Measurements from ENCODE around the gene P4HA1.

P4HA1 gene

DNA sequence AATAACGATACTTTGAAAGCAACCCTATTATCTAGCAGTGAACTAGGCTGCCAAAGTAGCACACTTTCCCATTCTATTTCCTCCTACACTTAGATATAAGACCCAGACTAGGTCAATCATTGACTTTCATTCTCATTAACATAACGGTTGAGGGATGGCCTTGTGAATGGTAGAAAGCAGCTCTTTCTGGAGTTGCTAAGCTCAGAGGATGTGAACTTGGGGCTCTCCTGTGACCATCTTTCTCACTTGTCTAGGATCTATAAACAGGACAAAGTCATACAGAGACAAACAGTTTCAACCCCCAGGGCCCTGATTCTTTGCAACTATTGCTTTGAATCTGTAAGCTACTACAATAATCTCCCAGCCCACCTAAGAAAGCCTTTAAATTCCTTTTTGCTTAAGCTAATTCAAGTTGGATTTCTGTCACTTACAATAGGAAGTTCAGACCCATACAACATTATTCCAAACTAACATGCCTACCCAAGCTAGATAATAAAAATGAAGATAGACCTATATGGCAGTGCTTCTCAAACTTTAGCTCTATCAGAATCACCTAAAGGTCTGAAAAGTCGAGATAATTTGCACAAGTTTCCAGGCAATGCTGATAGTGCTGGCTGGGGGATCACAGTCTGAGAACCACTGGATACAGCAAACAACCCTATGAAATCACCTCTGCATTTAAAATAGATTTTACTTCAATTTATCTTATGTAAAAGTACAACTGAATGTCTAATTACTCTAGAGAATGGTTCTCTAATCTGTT is 16.7 kb downstream of the P4HA1 start:
- H2AFZ ChIP-seq (ENCODE audit: low read depth, low read length), result no peak overlapping the region
- H2BK15ac ChIP-seq (ENCODE audit: low read depth, poor library complexity, severe bottlenecking), result no peak overlapping the region
- no peak overlapping the region for H2AK5ac ChIP-seq (ENCODE audit: low read length, severe bottlenecking)
- H3K36me3 ChIP-seq (ENCODE audit: control insufficient read depth in 1 of 2, insufficient read depth in 2 of 2, low read depth in 1 of 2, low read length in 2 of 2), result peaks cover 4 to 5% of the 10 kb centered on the region in 2 experiments
- H4K91ac ChIP-seq (ENCODE audit: low read length), result no peak overlapping the region
- no peak overlapping the region for H3K4me3 ChIP-seq (ENCODE audit: insufficient read depth in 1 of 2, low read depth in 1 of 2, low read length in 2 of 2)
- no peak overlapping the region for H3K4me2 ChIP-seq (ENCODE audit: low read length, poor library complexity, severe bottlenecking)
- no peak overlapping the region for H3K27ac ChIP-seq (ENCODE audit: low read length, poor library complexity, severe bottlenecking)
- no peak overlapping the region for H3K9ac ChIP-seq (ENCODE audit: low read length)
- H3K79me1 ChIP-seq (replicated peaks; ENCODE audit: low read length, poor library complexity, severe bottlenecking), result peaks cover 8% of the 10 kb centered on the region
- DNase-seq, result no peak
- no peak overlapping the region for H3K23ac ChIP-seq (ENCODE audit: low read length in 2 of 2)
- H2BK5ac ChIP-seq (ENCODE audit: low read depth, low read length, poor library complexity, severe bottlenecking), result no peak overlapping the region
- H3K4me1 ChIP-seq (ENCODE audit: control insufficient read depth, insufficient read depth, low read depth, low read length), result peaks cover 2% of the 10 kb centered on the region
- no peaks in the 10 kb centered on the region for H3K9me3 ChIP-seq (ENCODE audit: control insufficient read depth, low read length)
- H3K14ac ChIP-seq (ENCODE audit: low read length in 2 of 2), result no peak overlapping the region
- WGBS, result 100% methylated on average over 3 of the region's 3 CpGs
- no peaks in the 10 kb centered on the region for H3K27me3 ChIP-seq (ENCODE audit: control insufficient read depth in 1 of 2, insufficient read depth in 1 of 2, low read length in 2 of 2)
- H2BK12ac ChIP-seq (ENCODE audit: low read length in 2 of 2), result no peak overlapping the region
- H3K18ac ChIP-seq (ENCODE audit: low read depth in 1 of 2, low read length in 2 of 2), result no peak overlapping the region
- H4K8ac ChIP-seq (ENCODE audit: low read length), result no peak overlapping the region
- no peak overlapping the region for H2BK120ac ChIP-seq (ENCODE audit: low read depth, low read length)
- H3K4ac ChIP-seq (ENCODE audit: low read depth in 1 of 2, low read length in 2 of 2), result no peak overlapping the region

DNA sequence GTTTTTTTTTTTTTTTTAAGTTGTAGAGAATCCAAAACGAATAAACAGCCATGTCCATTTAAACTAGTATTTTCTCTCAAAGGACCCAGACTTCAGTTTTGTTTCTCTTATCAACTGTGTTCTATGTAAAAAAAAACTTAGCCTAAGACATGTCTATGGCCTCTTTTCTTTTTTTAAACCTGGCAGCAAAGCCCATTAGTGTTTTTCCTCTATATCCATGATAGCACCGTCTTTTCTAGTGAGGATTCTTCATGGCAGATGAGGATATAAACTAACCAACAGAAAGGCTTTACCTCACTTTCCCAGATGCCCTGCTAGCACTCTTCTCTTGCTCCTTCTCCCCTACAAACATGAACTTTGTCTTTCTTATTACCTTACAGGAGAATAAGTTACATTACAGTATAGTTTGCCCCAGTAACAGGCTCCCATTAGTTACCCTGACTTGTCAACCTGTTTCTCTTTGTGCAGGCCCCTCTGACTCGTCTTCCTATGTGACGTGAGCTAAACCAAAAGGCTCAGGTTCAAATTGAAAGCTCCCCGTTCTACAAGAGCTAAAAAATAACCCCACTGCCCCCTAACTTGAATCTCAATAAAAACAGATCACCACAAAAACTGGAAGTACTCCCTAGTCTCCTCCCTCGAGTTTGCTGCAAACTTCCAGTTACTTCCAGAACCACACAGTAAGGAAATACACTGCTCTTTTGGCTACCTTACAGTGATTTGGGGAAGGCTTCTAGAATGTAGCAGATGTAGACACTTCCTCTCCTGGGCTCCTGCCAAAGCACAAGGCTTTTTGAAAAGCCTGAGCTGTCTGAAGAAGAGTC is 20.1 kb downstream of the P4HA1 start:
- no peak overlapping the region for H2AFZ ChIP-seq (ENCODE audit: low read depth, low read length)
- no peak overlapping the region for H2BK5ac ChIP-seq (ENCODE audit: low read depth, low read length, poor library complexity, severe bottlenecking)
- H3K23ac ChIP-seq (ENCODE audit: low read length in 2 of 2), result no peak overlapping the region
- no peaks in the 10 kb centered on the region for H3K9me3 ChIP-seq (ENCODE audit: control insufficient read depth, low read length)
- no peak overlapping the region for H4K8ac ChIP-seq (ENCODE audit: low read length)
- H2AK5ac ChIP-seq (ENCODE audit: low read length, severe bottlenecking), result no peak overlapping the region
- no peaks in the 10 kb centered on the region for H3K4me1 ChIP-seq (ENCODE audit: control insufficient read depth, insufficient read depth, low read depth, low read length)
- H3K9ac ChIP-seq (ENCODE audit: low read length), result peak overlapping the region; percentile 68
- H3K4me2 ChIP-seq (ENCODE audit: low read length, poor library complexity, severe bottlenecking), result no peak overlapping the region
- H3K4ac ChIP-seq (ENCODE audit: low read depth in 1 of 2, low read length in 2 of 2), result no peak overlapping the region
- DNase-seq, result peak; percentile 56
- peak overlapping the region; percentile 6 for H3K27ac ChIP-seq (ENCODE audit: low read length, poor library complexity, severe bottlenecking)
- peaks cover 11% of the 10 kb centered on the region for H3K79me1 ChIP-seq (replicated peaks; ENCODE audit: low read length, poor library complexity, severe bottlenecking)
- H3K4me3 ChIP-seq (ENCODE audit: insufficient read depth in 1 of 2, low read depth in 1 of 2, low read length in 2 of 2), result peak overlapping the region in 1 of 2 experiments; percentile 61
- H3K18ac ChIP-seq (ENCODE audit: low read depth in 1 of 2, low read length in 2 of 2), result no peak overlapping the region
- H2BK15ac ChIP-seq (ENCODE audit: low read depth, poor library complexity, severe bottlenecking), result no peak overlapping the region
- no peak overlapping the region for H2BK120ac ChIP-seq (ENCODE audit: low read depth, low read length)
- no peak overlapping the region for H3K14ac ChIP-seq (ENCODE audit: low read length in 2 of 2)
- no peak overlapping the region for H4K91ac ChIP-seq (ENCODE audit: low read length)
- 73% methylated on average over 6 of the region's 6 CpGs for WGBS
- H3K36me3 ChIP-seq (ENCODE audit: control insufficient read depth in 1 of 2, insufficient read depth in 2 of 2, low read depth in 1 of 2, low read length in 2 of 2), result peaks cover 9 to 33% of the 10 kb centered on the region in 2 experiments
- no peaks in the 10 kb centered on the region for H3K27me3 ChIP-seq (ENCODE audit: control insufficient read depth in 1 of 2, insufficient read depth in 1 of 2, low read length in 2 of 2)
- no peak overlapping the region for H2BK12ac ChIP-seq (ENCODE audit: low read length in 2 of 2)

DNA sequence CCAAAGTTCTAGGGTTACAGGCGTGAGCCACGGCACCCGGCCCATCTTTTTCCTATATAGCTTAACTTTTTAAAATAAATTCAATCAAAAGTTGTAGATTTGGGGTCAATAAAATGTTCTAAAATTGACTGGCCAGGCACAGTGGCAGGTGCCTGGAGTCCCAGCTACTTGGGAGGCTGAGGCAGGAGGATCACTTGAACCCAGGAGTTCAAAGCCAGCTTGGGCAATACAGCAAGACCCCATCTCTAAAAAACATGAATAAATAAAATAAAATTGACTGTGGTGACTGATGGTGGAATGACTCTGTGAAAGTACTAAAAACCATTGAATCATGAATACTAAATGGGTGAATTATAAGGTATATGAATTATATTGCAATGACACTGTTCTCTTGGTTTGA is 20.8 kb downstream of the P4HA1 start:
- H3K9ac ChIP-seq (ENCODE audit: low read length), result peak overlapping the region; percentile 68
- DNase-seq, result no peak
- H2AFZ ChIP-seq (ENCODE audit: low read depth, low read length), result no peak overlapping the region
- no peaks in the 10 kb centered on the region for H3K9me3 ChIP-seq (ENCODE audit: control insufficient read depth, low read length)
- peaks cover 11% of the 10 kb centered on the region for H3K79me1 ChIP-seq (replicated peaks; ENCODE audit: low read length, poor library complexity, severe bottlenecking)
- H2AK5ac ChIP-seq (ENCODE audit: low read length, severe bottlenecking), result no peak overlapping the region
- H3K14ac ChIP-seq (ENCODE audit: low read length in 2 of 2), result no peak overlapping the region
- no peak overlapping the region for H4K91ac ChIP-seq (ENCODE audit: low read length)
- no peak overlapping the region for H2BK15ac ChIP-seq (ENCODE audit: low read depth, poor library complexity, severe bottlenecking)
- no peak overlapping the region for H2BK120ac ChIP-seq (ENCODE audit: low read depth, low read length)
- no peaks in the 10 kb centered on the region for H3K27me3 ChIP-seq (ENCODE audit: control insufficient read depth in 1 of 2, insufficient read depth in 1 of 2, low read length in 2 of 2)
- no peak overlapping the region for H2BK12ac ChIP-seq (ENCODE audit: low read length in 2 of 2)
- H3K4ac ChIP-seq (ENCODE audit: low read depth in 1 of 2, low read length in 2 of 2), result no peak overlapping the region
- H3K23ac ChIP-seq (ENCODE audit: low read length in 2 of 2), result no peak overlapping the region
- H3K27ac ChIP-seq (ENCODE audit: low read length, poor library complexity, severe bottlenecking), result no peak overlapping the region
- no peak overlapping the region for H2BK5ac ChIP-seq (ENCODE audit: low read depth, low read length, poor library complexity, severe bottlenecking)
- no peak overlapping the region for H3K4me3 ChIP-seq (ENCODE audit: insufficient read depth in 1 of 2, low read depth in 1 of 2, low read length in 2 of 2)
- no peak overlapping the region for H3K4me2 ChIP-seq (ENCODE audit: low read length, poor library complexity, severe bottlenecking)
- H3K36me3 ChIP-seq (ENCODE audit: control insufficient read depth in 1 of 2, insufficient read depth in 2 of 2, low read depth in 1 of 2, low read length in 2 of 2), result peaks cover 10 to 41% of the 10 kb centered on the region in 2 experiments
- no CpG with 5 or more reads among the region's 3 CpGs for WGBS
- no peak overlapping the region for H4K8ac ChIP-seq (ENCODE audit: low read length)
- no peak overlapping the region for H3K18ac ChIP-seq (ENCODE audit: low read depth in 1 of 2, low read length in 2 of 2)
- H3K4me1 ChIP-seq (ENCODE audit: control insufficient read depth, insufficient read depth, low read depth, low read length), result no peaks in the 10 kb centered on the region

DNA sequence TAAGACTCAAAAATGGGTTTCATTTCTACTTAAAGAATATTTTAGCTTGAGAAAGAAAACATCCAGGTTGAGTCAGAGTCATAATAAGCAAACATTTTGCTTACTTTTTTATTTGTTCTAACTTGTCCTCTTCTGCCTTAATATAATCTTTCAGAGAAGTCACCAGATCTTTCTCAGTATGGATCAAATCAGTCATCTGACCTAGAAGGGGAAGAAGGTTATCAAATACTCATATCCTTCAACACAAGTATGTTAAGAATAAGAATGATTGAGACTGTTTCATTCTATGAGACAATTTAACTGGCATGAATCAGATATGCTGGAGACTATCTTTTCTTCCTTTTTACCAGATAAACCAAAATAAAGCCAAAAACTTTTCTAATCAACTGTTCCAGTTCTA is 23.0 kb downstream of the P4HA1 start:
- no peak for DNase-seq
- peaks cover 13 to 50% of the 10 kb centered on the region in 2 experiments for H3K36me3 ChIP-seq (ENCODE audit: control insufficient read depth in 1 of 2, insufficient read depth in 2 of 2, low read depth in 1 of 2, low read length in 2 of 2)
- H3K4me2 ChIP-seq (ENCODE audit: low read length, poor library complexity, severe bottlenecking), result no peak overlapping the region
- no peak overlapping the region for H4K8ac ChIP-seq (ENCODE audit: low read length)
- no peak overlapping the region for H2BK12ac ChIP-seq (ENCODE audit: low read length in 2 of 2)
- no peak overlapping the region for H3K4ac ChIP-seq (ENCODE audit: low read depth in 1 of 2, low read length in 2 of 2)
- peaks cover 8% of the 10 kb centered on the region for H3K79me1 ChIP-seq (replicated peaks; ENCODE audit: low read length, poor library complexity, severe bottlenecking)
- no peak overlapping the region for H4K91ac ChIP-seq (ENCODE audit: low read length)
- no peak overlapping the region for H2AK5ac ChIP-seq (ENCODE audit: low read length, severe bottlenecking)
- H3K27me3 ChIP-seq (ENCODE audit: control insufficient read depth in 1 of 2, insufficient read depth in 1 of 2, low read length in 2 of 2), result no peaks in the 10 kb centered on the region
- no peak overlapping the region for H2BK5ac ChIP-seq (ENCODE audit: low read depth, low read length, poor library complexity, severe bottlenecking)
- no peak overlapping the region for H3K14ac ChIP-seq (ENCODE audit: low read length in 2 of 2)
- H2BK120ac ChIP-seq (ENCODE audit: low read depth, low read length), result no peak overlapping the region
- no peak overlapping the region for H3K18ac ChIP-seq (ENCODE audit: low read depth in 1 of 2, low read length in 2 of 2)
- no peak overlapping the region for H3K23ac ChIP-seq (ENCODE audit: low read length in 2 of 2)
- H2AFZ ChIP-seq (ENCODE audit: low read depth, low read length), result no peak overlapping the region
- no peaks in the 10 kb centered on the region for H3K4me1 ChIP-seq (ENCODE audit: control insufficient read depth, insufficient read depth, low read depth, low read length)
- H3K9me3 ChIP-seq (ENCODE audit: control insufficient read depth, low read length), result no peaks in the 10 kb centered on the region
- H3K27ac ChIP-seq (ENCODE audit: low read length, poor library complexity, severe bottlenecking), result no peak overlapping the region
- H2BK15ac ChIP-seq (ENCODE audit: low read depth, poor library complexity, severe bottlenecking), result no peak overlapping the region
- H3K4me3 ChIP-seq (ENCODE audit: insufficient read depth in 1 of 2, low read depth in 1 of 2, low read length in 2 of 2), result no peak overlapping the region
- H3K9ac ChIP-seq (ENCODE audit: low read length), result no peak overlapping the region
